ENCODE data around the gene ATP2C2. TPM values are rescaled to one million over a fixed set of nuclear protein-coding genes. Genes with fewer than 3 reads are reported as not detected.

Gene ATP2C2
- total and polyA plus RNA-seq, 12 donors = 0.07 to 2.2 (median 0.54) TPM; not detected in 2

DNA sequence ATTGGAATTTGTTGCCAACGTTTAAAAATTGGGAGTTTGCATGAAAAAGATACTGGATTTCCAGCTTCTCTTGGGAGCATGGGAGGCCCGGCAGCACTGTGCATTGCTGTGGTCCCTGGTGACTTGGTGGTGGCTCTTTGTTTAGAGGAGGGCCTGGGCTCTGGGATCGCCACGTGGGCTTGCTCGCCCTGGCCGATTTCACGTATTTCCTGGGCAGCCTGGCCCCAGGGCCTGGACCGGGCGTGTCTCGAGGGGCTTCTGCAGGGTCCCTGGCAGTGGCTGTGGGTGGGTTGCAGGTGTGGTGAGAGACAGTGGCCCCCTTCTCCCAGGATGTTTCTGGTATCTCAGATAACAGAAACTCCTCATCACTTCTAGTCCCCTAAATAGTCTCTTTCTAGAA, 67.9 kb downstream of the ATP2C2 start:
- Histone ChIP-seq H3K4me1 (replicated peaks in 1 of 2) (no peaks in the 10 kb centered on the region), H3K4me3 (no peak overlapping the region), H3K36me3 (replicated peaks in 1 of 2) (no peaks in the 10 kb centered on the region), H3K9me3 (replicated peaks in 1 of 3) (no peaks in the 10 kb centered on the region), H3K27me3 (no peaks in the 10 kb centered on the region), H3K27ac (no peak overlapping the region)
- TF ChIP-seq POLR2A (IDR thresholded peaks at IDR 0.05) = no peak
- TF ChIP-seq, protein P1, sequence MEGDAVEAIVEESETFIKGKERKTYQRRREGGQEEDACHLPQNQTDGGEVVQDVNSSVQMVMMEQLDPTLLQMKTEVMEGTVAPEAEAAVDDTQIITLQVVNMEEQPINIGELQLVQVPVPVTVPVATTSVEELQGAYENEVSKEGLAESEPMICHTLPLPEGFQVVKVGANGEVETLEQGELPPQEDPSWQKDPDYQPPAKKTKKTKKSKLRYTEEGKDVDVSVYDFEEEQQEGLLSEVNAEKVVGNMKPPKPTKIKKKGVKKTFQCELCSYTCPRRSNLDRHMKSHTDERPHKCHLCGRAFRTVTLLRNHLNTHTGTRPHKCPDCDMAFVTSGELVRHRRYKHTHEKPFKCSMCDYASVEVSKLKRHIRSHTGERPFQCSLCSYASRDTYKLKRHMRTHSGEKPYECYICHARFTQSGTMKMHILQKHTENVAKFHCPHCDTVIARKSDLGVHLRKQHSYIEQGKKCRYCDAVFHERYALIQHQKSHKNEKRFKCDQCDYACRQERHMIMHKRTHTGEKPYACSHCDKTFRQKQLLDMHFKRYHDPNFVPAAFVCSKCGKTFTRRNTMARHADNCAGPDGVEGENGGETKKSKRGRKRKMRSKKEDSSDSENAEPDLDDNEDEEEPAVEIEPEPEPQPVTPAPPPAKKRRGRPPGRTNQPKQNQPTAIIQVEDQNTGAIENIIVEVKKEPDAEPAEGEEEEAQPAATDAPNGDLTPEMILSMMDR (IDR thresholded peaks at IDR 0.05) = no peak
- no peak for DNase-seq
- intact Hi-C loops (cut with DNase I) = no loop called here
- WGBS, 4 donors = 86 to 94% (median 89%) methylated on average over 6 to 10 of the region's 10 CpGs

- Histone ChIP-seq H3K27ac (no peak overlapping the region), H3K36me3 (replicated peaks in 1 of 2) (no peaks in the 10 kb centered on the region), H3K4me1 (replicated peaks in 1 of 2) (no peaks in the 10 kb centered on the region), H3K27me3 (no peaks in the 10 kb centered on the region), H3K9me3 (replicated peaks in 1 of 3) (no peaks in the 10 kb centered on the region), H3K4me3 (no peak overlapping the region)
- TF ChIP-seq, protein P1 (IDR thresholded peaks at IDR 0.05) = no peak
- TF ChIP-seq POLR2A (IDR thresholded peaks at IDR 0.05) = no peak
- intact Hi-C loops (cut with DNase I) = no loop called here
- 23 to 58% (median 52%) methylated on average over 5 to 15 of the region's 15 CpGs for WGBS, 4 donors
- DNase-seq = peak in 1 of 7 donors; percentile 56
Measured at GRCh38 chr16:84438971-84439696, 70.8 kb downstream of the ATP2C2 start.

DNA sequence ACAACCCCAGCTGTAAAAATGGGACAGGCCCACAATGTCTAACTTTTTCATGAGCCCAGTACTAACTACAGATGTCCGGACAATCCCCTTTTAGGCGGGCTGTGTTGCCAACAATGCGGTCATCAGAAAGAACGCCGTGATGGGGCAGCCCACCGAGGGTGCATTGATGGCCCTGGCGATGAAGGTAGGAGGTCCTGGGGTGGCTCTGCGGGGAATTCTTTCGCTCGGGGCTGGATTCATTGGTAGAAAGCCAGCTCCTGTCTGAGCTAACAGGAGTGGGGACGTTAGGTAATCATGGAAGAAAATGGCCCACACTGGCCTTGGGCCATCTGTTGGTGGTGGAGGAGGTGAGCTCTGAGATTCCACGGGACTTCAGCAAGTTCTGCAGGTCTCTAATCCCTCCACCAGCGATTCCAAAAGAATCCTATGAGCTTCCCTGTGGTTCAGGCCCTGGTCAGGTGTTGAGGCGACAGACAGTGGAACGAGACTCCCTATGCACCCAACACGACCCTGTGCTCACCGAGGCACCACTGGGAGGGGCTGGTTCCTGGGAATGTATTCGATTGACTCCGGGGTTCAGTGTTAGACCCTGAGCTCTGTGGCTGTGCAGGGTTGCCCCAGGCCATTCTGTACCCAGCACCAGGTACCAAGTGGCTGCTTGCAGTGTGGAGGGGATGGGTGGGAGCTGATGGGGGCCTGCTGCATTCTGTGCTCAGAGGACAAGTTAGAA, 74.2 kb downstream of the ATP2C2 start:
- WGBS, 4 donors = 78 to 86% (median 83%) methylated on average over 14 to 19 of the region's 19 CpGs
- no peaks in the 10 kb centered on the region for H3K9me3 ChIP-seq (replicated peaks in 1 of 3)
- H3K4me1 ChIP-seq (replicated peaks in 1 of 2) = no peaks in the 10 kb centered on the region
- H3K4me3 ChIP-seq = no peak overlapping the region
- no peak for TF ChIP-seq POLR2A (IDR thresholded peaks at IDR 0.05)
- TF ChIP-seq, protein P1 (IDR thresholded peaks at IDR 0.05) = no peak
- no peak for DNase-seq
- no peaks in the 10 kb centered on the region for H3K36me3 ChIP-seq (replicated peaks in 1 of 2)
- peaks cover 7% of the 10 kb centered on the region for H3K27me3 ChIP-seq
- intact Hi-C loops (cut with DNase I) = no loop called here
- H3K27ac ChIP-seq = no peak overlapping the region

- 25 to 39% (median 28%) methylated on average over 15 of the region's 15 CpGs for WGBS, 4 donors
- Histone ChIP-seq H3K9me3 (replicated peaks in 1 of 3) (no peaks in the 10 kb centered on the region), H3K36me3 (replicated peaks in 1 of 2) (no peaks in the 10 kb centered on the region), H3K27me3 (peaks cover 7% of the 10 kb centered on the region), H3K4me3 (no peak overlapping the region), H3K4me1 (replicated peaks in 1 of 2) (no peaks in the 10 kb centered on the region), H3K27ac (no peak overlapping the region)
- DNase-seq = no peak
- intact Hi-C loops (cut with DNase I) = no loop called here
- no peak for TF ChIP-seq POLR2A (IDR thresholded peaks at IDR 0.05)
- TF ChIP-seq, protein P1 (IDR thresholded peaks at IDR 0.05) = no peak
Measured at GRCh38 chr16:84443166-84443802, 74.9 kb downstream of the ATP2C2 start.
